ENCODE data around the gene TRMU. TPM values are rescaled to one million over a fixed set of nuclear protein-coding genes. Genes with fewer than 3 reads are reported as not detected.

The TRMU gene
- total RNA-seq, 1 donor from 2014 or later: 71.8 TPM

DNA sequence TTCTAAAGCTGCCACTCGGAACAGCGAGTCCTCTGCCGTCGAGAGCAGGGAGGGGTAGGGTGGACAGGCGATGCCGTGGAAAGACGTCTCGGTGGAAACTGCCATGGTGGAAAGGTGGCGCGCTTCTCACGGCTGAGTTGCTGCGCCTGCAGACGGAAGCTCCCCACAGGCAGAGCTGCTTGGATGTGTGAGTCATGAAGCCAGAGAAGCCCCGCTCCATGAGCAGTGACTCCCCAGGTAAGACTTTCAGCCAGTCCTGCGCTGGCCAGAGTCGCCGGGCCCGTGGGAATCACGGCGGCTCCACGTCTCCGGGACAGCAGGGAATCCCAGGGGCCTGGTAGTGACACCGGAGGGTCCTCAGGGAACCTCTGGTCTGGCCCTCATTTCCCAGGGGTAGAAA is 4.0 kb upstream of the TRMU start:
- DNase-seq (ENCODE audit: low spot score, unreplicated experiment): no peak
- TF ChIP-seq, protein P1, sequence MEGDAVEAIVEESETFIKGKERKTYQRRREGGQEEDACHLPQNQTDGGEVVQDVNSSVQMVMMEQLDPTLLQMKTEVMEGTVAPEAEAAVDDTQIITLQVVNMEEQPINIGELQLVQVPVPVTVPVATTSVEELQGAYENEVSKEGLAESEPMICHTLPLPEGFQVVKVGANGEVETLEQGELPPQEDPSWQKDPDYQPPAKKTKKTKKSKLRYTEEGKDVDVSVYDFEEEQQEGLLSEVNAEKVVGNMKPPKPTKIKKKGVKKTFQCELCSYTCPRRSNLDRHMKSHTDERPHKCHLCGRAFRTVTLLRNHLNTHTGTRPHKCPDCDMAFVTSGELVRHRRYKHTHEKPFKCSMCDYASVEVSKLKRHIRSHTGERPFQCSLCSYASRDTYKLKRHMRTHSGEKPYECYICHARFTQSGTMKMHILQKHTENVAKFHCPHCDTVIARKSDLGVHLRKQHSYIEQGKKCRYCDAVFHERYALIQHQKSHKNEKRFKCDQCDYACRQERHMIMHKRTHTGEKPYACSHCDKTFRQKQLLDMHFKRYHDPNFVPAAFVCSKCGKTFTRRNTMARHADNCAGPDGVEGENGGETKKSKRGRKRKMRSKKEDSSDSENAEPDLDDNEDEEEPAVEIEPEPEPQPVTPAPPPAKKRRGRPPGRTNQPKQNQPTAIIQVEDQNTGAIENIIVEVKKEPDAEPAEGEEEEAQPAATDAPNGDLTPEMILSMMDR (IDR thresholded peaks at IDR 0.05; ENCODE audit: unreplicated experiment): no peak
- peaks cover 4% of the 10 kb centered on the region for H3K36me3 Mint-ChIP-seq (ENCODE audit: insufficient read depth)
- no peak overlapping the region for H3K27ac Mint-ChIP-seq
- peaks cover 6% of the 10 kb centered on the region for H3K4me1 Mint-ChIP-seq (ENCODE audit: low read depth)
- H3K27me3 Mint-ChIP-seq: no peaks in the 10 kb centered on the region
- no peaks in the 10 kb centered on the region for H3K9me3 Mint-ChIP-seq (ENCODE audit: low read depth)
- no peak overlapping the region for H3K4me3 Mint-ChIP-seq (ENCODE audit: low read depth)

DNA sequence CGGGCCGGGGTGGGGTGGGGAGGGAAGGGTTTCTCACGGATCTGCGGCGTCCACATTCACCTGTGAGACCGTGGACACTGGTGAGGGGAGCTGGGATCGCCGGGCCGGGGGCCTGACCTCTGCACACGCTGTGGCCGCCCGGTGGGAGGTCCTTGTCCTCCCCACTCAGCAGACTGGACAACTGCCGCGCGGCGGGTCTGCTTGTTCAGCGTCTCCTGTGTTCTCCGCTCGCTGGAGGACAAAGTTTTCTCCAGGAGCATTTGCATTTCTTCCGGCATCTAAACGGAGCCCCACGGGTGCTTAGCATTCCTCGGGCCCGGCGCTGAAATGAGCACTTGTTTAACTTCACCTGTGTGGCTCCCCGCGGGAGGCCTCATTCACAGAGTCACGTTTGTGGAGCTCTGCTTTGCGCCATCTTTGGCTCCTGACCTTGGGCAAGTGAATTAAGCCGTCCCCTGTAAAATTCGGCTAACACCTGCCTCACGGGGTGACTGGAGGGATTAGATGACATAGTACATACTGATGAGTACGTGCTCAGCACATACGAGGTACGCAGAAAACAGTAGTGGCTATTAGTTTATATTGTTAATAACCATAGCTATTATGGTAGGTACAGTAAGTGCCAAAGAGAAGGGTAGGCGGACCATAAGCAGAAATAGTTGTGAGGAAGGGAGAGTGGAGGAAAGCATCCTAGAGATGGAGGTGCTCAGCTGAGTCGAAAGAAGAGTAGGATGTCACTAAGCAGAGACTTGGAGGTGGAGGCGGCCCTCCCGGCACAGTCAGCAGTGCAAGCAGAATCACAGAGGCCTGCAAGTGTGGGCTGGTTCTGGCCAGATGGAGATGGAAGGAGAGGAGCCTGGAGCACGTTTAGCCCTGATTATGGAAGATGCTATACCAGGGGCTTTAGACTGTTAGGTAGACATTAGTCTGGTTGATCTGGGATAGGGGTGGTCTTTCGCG is 885 bp downstream of the TRMU start:
- Mint-ChIP-seq H3K27ac (peak overlapping the region; percentile 93), H3K36me3 (ENCODE audit: insufficient read depth) (peaks cover 10% of the 10 kb centered on the region), H3K4me1 (ENCODE audit: low read depth) (peaks cover 12% of the 10 kb centered on the region), H3K27me3 (no peaks in the 10 kb centered on the region), H3K4me3 (ENCODE audit: low read depth) (peak overlapping the region; percentile 92), H3K9me3 (ENCODE audit: low read depth) (no peaks in the 10 kb centered on the region)
- peak; percentile 27 for DNase-seq (ENCODE audit: low spot score, unreplicated experiment)
- TF ChIP-seq, protein P1 (IDR thresholded peaks at IDR 0.05; ENCODE audit: unreplicated experiment): no peak

DNA sequence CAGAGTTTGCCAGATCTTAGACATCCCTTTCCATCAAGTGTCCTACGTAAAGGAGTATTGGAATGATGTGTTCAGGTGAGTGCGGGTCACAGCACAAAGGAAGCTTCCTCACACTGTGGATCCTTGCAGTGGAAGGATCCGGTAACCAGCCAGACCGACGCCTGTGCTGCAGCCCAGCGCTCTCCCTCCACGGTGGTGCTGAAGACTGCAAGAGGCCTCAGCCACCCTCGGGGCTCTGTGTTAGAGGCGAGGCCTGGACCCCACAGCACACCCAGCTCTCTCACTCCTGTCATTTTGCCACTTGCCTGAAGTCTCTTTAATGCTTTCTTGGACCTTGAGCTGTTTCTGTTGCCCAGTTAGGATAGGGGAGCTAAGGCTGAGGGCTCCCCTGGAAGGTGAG is 2.4 kb downstream of the TRMU start:
- peaks cover 12% of the 10 kb centered on the region for H3K4me1 Mint-ChIP-seq (ENCODE audit: low read depth)
- H3K36me3 Mint-ChIP-seq (ENCODE audit: insufficient read depth): peaks cover 13% of the 10 kb centered on the region
- peak overlapping the region; percentile 32 for H3K4me3 Mint-ChIP-seq (ENCODE audit: low read depth)
- no peaks in the 10 kb centered on the region for H3K9me3 Mint-ChIP-seq (ENCODE audit: low read depth)
- TF ChIP-seq, protein P1 (IDR thresholded peaks at IDR 0.05; ENCODE audit: unreplicated experiment): no peak
- no peak overlapping the region for H3K27ac Mint-ChIP-seq
- no peaks in the 10 kb centered on the region for H3K27me3 Mint-ChIP-seq
- DNase-seq (ENCODE audit: low spot score, unreplicated experiment): no peak

DNA sequence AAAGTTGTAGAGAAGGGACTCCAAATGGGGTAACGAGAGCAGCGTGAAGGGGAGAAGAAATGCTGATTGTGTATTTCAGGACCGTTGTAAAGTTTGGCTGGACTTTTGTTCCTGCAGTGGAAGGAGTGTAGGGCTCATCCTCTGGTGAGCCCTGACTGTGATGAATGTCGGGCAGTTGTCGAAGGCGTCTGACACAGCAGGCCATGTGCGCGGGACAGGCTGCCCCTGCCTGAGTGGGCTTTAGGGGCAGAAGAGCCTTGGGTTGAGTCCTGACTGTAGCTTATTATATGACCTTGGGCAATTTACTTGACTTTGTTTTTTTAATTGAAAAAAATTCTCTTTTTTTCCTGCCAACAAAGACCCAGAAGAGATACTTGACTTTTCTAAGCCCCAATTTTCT is 3.1 kb downstream of the TRMU start:
- no peak for DNase-seq (ENCODE audit: low spot score, unreplicated experiment)
- Mint-ChIP-seq H3K9me3 (ENCODE audit: low read depth) (no peaks in the 10 kb centered on the region), H3K4me1 (ENCODE audit: low read depth) (peaks cover 12% of the 10 kb centered on the region), H3K27me3 (no peaks in the 10 kb centered on the region), H3K4me3 (ENCODE audit: low read depth) (no peak overlapping the region), H3K27ac (no peak overlapping the region), H3K36me3 (ENCODE audit: insufficient read depth) (peaks cover 13% of the 10 kb centered on the region)
- TF ChIP-seq, protein P1 (IDR thresholded peaks at IDR 0.05; ENCODE audit: unreplicated experiment): no peak

DNA sequence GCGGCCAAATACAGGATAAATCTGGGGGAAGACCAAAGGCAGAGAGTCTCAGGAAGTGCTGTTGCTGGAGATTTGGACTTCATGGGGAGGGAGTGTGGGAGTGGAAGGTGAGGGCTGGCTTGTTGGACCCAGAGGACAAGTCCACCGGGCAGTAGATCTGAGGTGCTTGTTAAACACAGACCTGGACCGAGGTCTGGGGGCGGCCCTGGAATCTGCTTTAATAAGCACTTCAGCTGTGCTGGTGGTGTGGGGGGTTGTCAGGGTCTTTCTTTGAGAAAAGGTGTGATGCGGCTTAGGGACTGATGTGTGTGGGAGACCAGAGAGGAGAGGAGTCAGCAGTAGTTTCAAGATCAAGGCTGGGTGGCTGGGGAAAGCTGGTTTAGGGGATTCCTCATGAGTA is 4.4 kb downstream of the TRMU start:
- H3K27ac Mint-ChIP-seq: no peak overlapping the region
- DNase-seq (ENCODE audit: low spot score, unreplicated experiment): no peak
- TF ChIP-seq, protein P1 (IDR thresholded peaks at IDR 0.05; ENCODE audit: unreplicated experiment): no peak
- H3K9me3 Mint-ChIP-seq (ENCODE audit: low read depth): no peaks in the 10 kb centered on the region
- peaks cover 16% of the 10 kb centered on the region for H3K36me3 Mint-ChIP-seq (ENCODE audit: insufficient read depth)
- H3K4me3 Mint-ChIP-seq (ENCODE audit: low read depth): no peak overlapping the region
- peaks cover 12% of the 10 kb centered on the region for H3K4me1 Mint-ChIP-seq (ENCODE audit: low read depth)
- H3K27me3 Mint-ChIP-seq: no peaks in the 10 kb centered on the region
